SK-N-SH (cell line): ENCODE results near the gene TRIM5. TPM values are rescaled to one million over a fixed set of nuclear protein-coding genes. Genes with fewer than 3 reads are reported as not detected.

ENCODE experiments used
- CTCF ChIA-PET: fragments of 300-600, 350-600 bp; formaldehyde crosslinking; extraction: SDS; loops from one replicate; lab custom pipeline; 2021; lab: Yijun Ruan, JAX
- POLR2A ChIA-PET: fragments of 350-600 bp; sonication (Branson Sonifier 250); formaldehyde crosslinking; extraction: SDS; loops from one replicate; lab custom pipeline; 2020; ENCODE audit warnings: antibody characterized with exemption, inconsistent platforms; lab: Yijun Ruan, JAX
- DNase-seq: peaks from one replicate; pipeline ENCODE4 v3.0.0; 2012
- H2AFZ ChIP-seq: fragments of 200-600 bp; sonication (generic); 2 replicates; pipeline ENCODE4 v1.8.1; 2016; ENCODE audit warnings: antibody characterized with exemption, mild to moderate bottlenecking, low read depth
- H3F3A ChIP-seq: fragments of 200-600 bp; sonication (generic); replicated peaks from 2 replicates; pipeline ENCODE3; 2016; ENCODE audit warnings: antibody characterized with exemption, mild to moderate bottlenecking; ENCODE audit not compliant: insufficient read depth
- H3K27ac ChIP-seq, 2 experiments: fragments of 200-500 bp in 1 of 2; fragments of 200-600 bp in 1 of 2; sonication (Bioruptor generic) in 1 of 2; sonication (generic), shearing (Covaris generic) in 1 of 2; 2 replicates each; pipeline versions ENCODE4 v1.5.1 to v1.6.1; 2014 to 2016; ENCODE audit warnings: low read depth in 2 of 2, inconsistent platforms in 1 of 2, low read length in 1 of 2, mild to moderate bottlenecking in 1 of 2, mixed read lengths in 1 of 2
- H3K27me3 ChIP-seq: fragments of 200-600 bp; sonication (generic), shearing (Covaris generic); 2 replicates; pipeline ENCODE4 v1.6.1; 2016; ENCODE audit warnings: mixed run types; ENCODE audit not compliant: insufficient read depth
- H3K36me3 ChIP-seq, 2 experiments: fragments of 200-500 bp in 1 of 2; fragments of 200-600 bp in 1 of 2; sonication (Bioruptor generic) in 1 of 2; sonication (generic) in 1 of 2; replicated peaks in 1 of 2; 2 replicates each; pipeline versions ENCODE3 to v1.5.1; 2014 to 2016; ENCODE audit warnings: low read length in 1 of 2, mild to moderate bottlenecking in 1 of 2; ENCODE audit not compliant: insufficient read depth in 2 of 2, control insufficient read depth in 1 of 2
- H3K4me1 ChIP-seq, 2 experiments: fragments of 200-500 bp in 1 of 2; fragments of 200-600 bp in 1 of 2; sonication (Bioruptor generic) in 1 of 2; sonication (generic), shearing (Covaris generic) in 1 of 2; 2 replicates each; pipeline versions ENCODE4 v1.5.1 to v1.6.1; 2014 to 2016; ENCODE audit warnings: low read depth in 1 of 2, low read length in 1 of 2, mixed run types in 1 of 2; ENCODE audit not compliant: insufficient read depth in 2 of 2, control insufficient read depth in 1 of 2
- H3K4me2 ChIP-seq: fragments of 200-600 bp; sonication (generic), shearing (Covaris generic); 2 replicates; pipeline ENCODE4 v1.6.1; 2017; ENCODE audit warnings: mixed run types
- H3K4me3 ChIP-seq, 2 experiments: fragments of 200-500 bp in 1 of 2; fragments of 200-600 bp in 1 of 2; sonication (Bioruptor generic) in 1 of 2; sonication (generic), shearing (Covaris generic) in 1 of 2; 2 replicates each; pipeline versions ENCODE4 v1.5.1 to v1.8.1; 2014 to 2016; ENCODE audit warnings: low read depth in 2 of 2, inconsistent platforms in 1 of 2, low read length in 1 of 2, mild to moderate bottlenecking in 1 of 2, mixed read lengths in 1 of 2, moderate library complexity in 1 of 2
- H3K79me2 ChIP-seq: fragments of 200-600 bp; sonication (generic); 2 replicates; pipeline ENCODE4 v1.8.1; 2017; ENCODE audit warnings: mild to moderate bottlenecking; ENCODE audit not compliant: insufficient read depth
- H3K9ac ChIP-seq: fragments of 200-600 bp; sonication (generic); 2 replicates; pipeline ENCODE4 v1.6.1; 2017; ENCODE audit warnings: mixed run types
- H3K9me2 ChIP-seq: fragments of 200-600 bp; sonication (generic); 2 replicates; pipeline ENCODE4 v1.6.1; 2017; ENCODE audit warnings: mixed run types
- H3K9me3 ChIP-seq: fragments of 200-600 bp; sonication (generic); 2 replicates; pipeline ENCODE4 v1.6.1; 2017; ENCODE audit warnings: mixed run types, mild to moderate bottlenecking, moderate library complexity
- H4K20me1 ChIP-seq: fragments of 200-600 bp; sonication (generic); 2 replicates; pipeline ENCODE4 v1.6.1; 2017; ENCODE audit warnings: mild to moderate bottlenecking, mixed run types; ENCODE audit not compliant: insufficient read depth
- CTCF ChIP-seq: fragments of 200-600 bp; sonication (generic); IDR thresholded peaks from 2 replicates; pipeline ENCODE4 v1.6.1; 2017; ENCODE audit warnings: antibody characterized with exemption, mild to moderate bottlenecking, moderate library complexity
- ELF1 ChIP-seq: IDR thresholded peaks from 2 replicates; pipeline ENCODE4 v1.4.0; 2012
- EP300 ChIP-seq, 2 experiments: IDR thresholded peaks; 2 replicates each; pipeline versions ENCODE4 v1.4.0 to v1.6.1; 2012; ENCODE audit warnings: borderline replicate concordance in 1 of 2, low read depth in 1 of 2, low read length in 1 of 2
- EZH2phosphoT487 ChIP-seq: fragments of 200-600 bp; sonication (generic); IDR thresholded peaks from 2 replicates; pipeline ENCODE4 v1.6.1; 2017; ENCODE audit warnings: low read depth, mixed run types, mild to moderate bottlenecking, antibody characterized with exemption, moderate library complexity, borderline replicate concordance
- FOSL2 ChIP-seq: IDR thresholded peaks from 2 replicates; pipeline ENCODE4 v1.4.0; 2012; ENCODE audit warnings: low read depth, mild to moderate bottlenecking, moderate library complexity, borderline replicate concordance
- FOXJ3 ChIP-seq: sonication (generic); formaldehyde crosslinking; IDR thresholded peaks from 2 replicates; pipeline ENCODE4 v1.5.1; 2020; ENCODE audit warnings: mild to moderate bottlenecking, missing genetic modification reagents
- FOXM1 ChIP-seq: IDR thresholded peaks from 2 replicates; pipeline ENCODE4 v1.4.0; 2012; ENCODE audit warnings: low read depth, mild to moderate bottlenecking
- GABPA ChIP-seq: IDR thresholded peaks from 2 replicates; pipeline ENCODE4 v1.4.0; 2012; ENCODE audit warnings: low read depth, mild to moderate bottlenecking
- GATA2 ChIP-seq: sonication (generic); formaldehyde crosslinking; IDR thresholded peaks from 2 replicates; pipeline ENCODE4 v1.5.0; 2020; ENCODE audit warnings: mild to moderate bottlenecking, missing genetic modification reagents
- IRF3 ChIP-seq: fragments of 150-350 bp; IDR thresholded peaks from 2 replicates; pipeline ENCODE4 v1.6.1; 2016; ENCODE audit warnings: mild to moderate bottlenecking, low read depth, low read length
- JUND ChIP-seq: IDR thresholded peaks from 2 replicates; pipeline ENCODE4 v1.4.0; 2012
- MXI1 ChIP-seq: IDR thresholded peaks from 2 replicates; pipeline ENCODE4 v1.6.1; 2012; ENCODE audit warnings: mild to moderate bottlenecking, low read depth, low read length, improper control_type of control experiment
- NFIC ChIP-seq: IDR thresholded peaks from 2 replicates; pipeline ENCODE4 v1.4.0; 2012; ENCODE audit warnings: borderline replicate concordance
- PBX3 ChIP-seq: IDR thresholded peaks from 2 replicates; pipeline ENCODE4; 2012
- POLR2AphosphoS5 ChIP-seq: IDR thresholded peaks from 2 replicates; pipeline ENCODE4 v1.6.1; 2012; ENCODE audit warnings: low read depth, low read length
- RAD21 ChIP-seq: IDR thresholded peaks from 2 replicates; pipeline ENCODE4 v1.6.1; 2012; ENCODE audit warnings: mild to moderate bottlenecking, low read length
- RCOR1 ChIP-seq: fragments of 150-350 bp; IDR thresholded peaks from 2 replicates; pipeline ENCODE4 v1.6.1; 2017; ENCODE audit warnings: antibody characterized with exemption, low read length
- REST ChIP-seq: IDR thresholded peaks from 2 replicates; pipeline ENCODE4 v1.6.1; 2012; ENCODE audit warnings: mild to moderate bottlenecking, low read depth, low read length, moderate library complexity
- RXRA ChIP-seq: IDR thresholded peaks from 2 replicates; pipeline ENCODE4 v1.4.0; 2012; ENCODE audit warnings: low read depth, mild to moderate bottlenecking, borderline replicate concordance
- SMC3 ChIP-seq: IDR thresholded peaks from 2 replicates; pipeline ENCODE4 v1.6.1; 2012; ENCODE audit warnings: low read depth, low read length, improper control_type of control experiment
- TCF12 ChIP-seq: IDR thresholded peaks from 2 replicates; pipeline ENCODE4 v1.4.0; 2012
- WGBS: methylation state at CpG from one replicate; pipeline ENCODE4 v1.1.6; 2017; ENCODE audit warnings: low lambda C conversion rate; 5-methylcytosine and 5-hydroxymethylcytosine counted together
- polyA plus RNA-seq, 3 experiments: library from polyadenylated mRNA; depleted of rRNA; stranded (reverse); fragments of >200 nt; gene quantifications; 2 replicates each; pipeline ENCODE4 v1.2.3, GENCODE V29; 2012
- TF ChIP-seq, protein P1 (sequence below): IDR thresholded peaks from 2 replicates; pipeline ENCODE4 v1.4.0; 2012; ENCODE audit warnings: low read depth

TRIM5 gene
- polyA plus RNA-seq, 1 of the 3 experiments (the other 2 are of a cell fraction) = 22.9 TPM

DNA sequence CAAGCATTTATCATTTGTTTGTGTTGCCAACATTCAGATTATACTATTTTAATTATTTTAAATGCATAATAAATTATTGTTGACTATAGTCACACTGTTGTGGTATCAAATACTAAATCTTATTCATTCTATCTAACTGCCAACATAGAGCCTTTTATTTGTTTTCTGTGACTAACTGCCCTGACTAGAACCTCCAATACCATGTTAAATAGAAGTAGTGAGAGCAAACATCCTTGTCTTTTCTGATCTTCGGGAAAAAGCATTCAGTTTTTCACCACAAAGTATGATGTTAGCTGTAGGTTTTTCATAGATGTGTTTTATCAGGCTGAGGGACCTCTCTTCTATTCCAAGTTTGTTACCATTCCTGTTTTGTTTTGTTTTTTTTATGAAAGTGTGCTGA lies 44.9 kb downstream of the TRIM5 start:
- no peaks in the 10 kb centered on the region for H3F3A ChIP-seq
- no peaks in the 10 kb centered on the region for H3K9me3 ChIP-seq
- H3K27ac ChIP-seq = no peak overlapping the region
- WGBS = 3% methylated on average over 1 of the region's 1 CpG
- DNase-seq = no peak
- H3K4me2 ChIP-seq = no peak overlapping the region
- no peaks in the 10 kb centered on the region for H3K79me2 ChIP-seq
- H3K9me2 ChIP-seq = no peaks in the 10 kb centered on the region
- H2AFZ ChIP-seq = no peak overlapping the region
- H3K4me1 ChIP-seq = no peaks in the 10 kb centered on the region
- TF ChIP-seq, protein P1, sequence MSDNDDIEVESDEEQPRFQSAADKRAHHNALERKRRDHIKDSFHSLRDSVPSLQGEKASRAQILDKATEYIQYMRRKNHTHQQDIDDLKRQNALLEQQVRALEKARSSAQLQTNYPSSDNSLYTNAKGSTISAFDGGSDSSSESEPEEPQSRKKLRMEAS = no peak
- TF ChIP-seq MXI1 (no peak), POLR2AphosphoS5 (no peak), FOSL2 (no peak), RCOR1 (no peak), NFIC (no peak), FOXJ3 (CRISPR knock-in tag) (no peak), GATA2 (CRISPR knock-in tag) (no peak)
- no peaks in the 10 kb centered on the region for H4K20me1 ChIP-seq
- ChIA-PET CTCF (no interaction called here), POLR2A (no interaction called here)
- H3K27me3 ChIP-seq = no peaks in the 10 kb centered on the region
- no peaks in the 10 kb centered on the region for H3K36me3 ChIP-seq
- no peak overlapping the region for H3K4me3 ChIP-seq
- H3K9ac ChIP-seq = no peak overlapping the region

DNA sequence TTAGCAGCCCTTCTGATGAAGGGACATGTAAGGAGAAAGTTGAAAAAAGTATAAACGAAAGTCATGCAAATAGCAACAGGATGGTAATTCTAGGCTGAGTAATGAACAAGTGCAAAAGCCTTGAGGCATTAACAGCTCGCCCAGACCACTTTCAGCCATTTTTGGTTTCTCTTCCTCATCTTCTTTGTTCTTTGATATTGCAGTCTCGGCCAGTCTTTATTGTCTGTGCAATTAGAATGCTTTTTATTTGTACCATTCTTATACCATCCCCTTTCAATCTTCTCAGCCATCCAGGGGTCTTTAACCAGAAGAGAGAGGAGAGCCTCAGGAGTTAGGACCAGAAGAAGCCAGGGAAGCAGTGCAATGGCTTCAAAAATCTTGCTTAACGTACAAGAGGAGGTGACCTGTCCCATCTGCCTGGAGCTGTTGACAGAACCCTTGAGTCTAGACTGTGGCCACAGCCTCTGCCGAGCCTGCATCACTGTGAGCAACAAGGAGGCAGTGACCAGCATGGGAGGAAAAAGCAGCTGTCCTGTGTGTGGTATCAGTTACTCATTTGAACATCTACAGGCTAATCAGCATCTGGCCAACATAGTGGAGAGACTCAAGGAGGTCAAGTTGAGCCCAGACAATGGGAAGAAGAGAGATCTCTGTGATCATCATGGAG lies 52.8 kb downstream of the TRIM5 start:
- no peak overlapping the region for H3K9ac ChIP-seq
- TF ChIP-seq REST (no peak), NFIC (no peak), FOXM1 (no peak), CTCF (no peak), IRF3 (no peak), SMC3 (no peak), EP300 (IDR thresholded peaks at IDR 0.05; ENCODE audit: borderline replicate concordance in 1 of 2, low read depth in 1 of 2, low read length in 1 of 2) (no peak), TCF12 (no peak), MXI1 (no peak), ELF1 (no peak), JUND (no peak), RXRA (no peak), RCOR1 (no peak), EZH2phosphoT487 (no peak), GABPA (no peak), PBX3 (no peak), RAD21 (no peak)

More for the DNA sequence above, 52.8 kb downstream of the TRIM5 start:
- H3K79me2 ChIP-seq = no peaks in the 10 kb centered on the region
- H3K27me3 ChIP-seq = no peaks in the 10 kb centered on the region
- DNase-seq = no peak
- no peak overlapping the region for H3K27ac ChIP-seq
- H3K36me3 ChIP-seq = no peaks in the 10 kb centered on the region
- ChIA-PET POLR2A (no interaction called here), CTCF (no interaction called here)
- no peak overlapping the region for H2AFZ ChIP-seq
- WGBS = 9% methylated on average over 5 of the region's 5 CpGs
- no peaks in the 10 kb centered on the region for H4K20me1 ChIP-seq
- H3F3A ChIP-seq = no peaks in the 10 kb centered on the region
- no peak overlapping the region for H3K4me2 ChIP-seq
- no peaks in the 10 kb centered on the region for H3K9me2 ChIP-seq
- H3K9me3 ChIP-seq = no peaks in the 10 kb centered on the region
- H3K4me1 ChIP-seq = no peaks in the 10 kb centered on the region
- H3K4me3 ChIP-seq = no peak overlapping the region
